ENCODE results near the gene TTC9C. TPM values are rescaled to one million over a fixed set of nuclear protein-coding genes. Genes with fewer than 3 reads are reported as not detected.
A peak's percentile ranks its signal among the peaks of the same experiment; 100 is the strongest.

Gene TTC9C
- total RNA-seq, 1 experiment from 2014 or later, result 71.4 TPM

GRCh38 chr11:62786318-62787004 lies 58.2 kb downstream of the TTC9C start:
- Histone ChIP-seq H3K4me2 (peak overlapping the region; percentile 80), H3K36me3 (ENCODE audit: low read depth) (peaks cover 19% of the 10 kb centered on the region), H3K27ac (peak overlapping the region; percentile 74), H4K20me1 (ENCODE audit: insufficient read depth) (peaks cover 13% of the 10 kb centered on the region; the same call in 1 of the 2 replicates), H3K4me3 (peak overlapping the region; percentile 60), H3K79me2 (ENCODE audit: low read depth) (peaks cover 46% of the 10 kb centered on the region), H2AFZ (peak overlapping the region; percentile 76; the same call in 1 of the 2 replicates), H3F3A (ENCODE audit: insufficient read depth, low read depth) (peaks cover 68% of the 10 kb centered on the region), H3K9me2 (ENCODE audit: insufficient read depth) (no peaks in the 10 kb centered on the region), H3K9me3 (ENCODE audit: insufficient read depth, low read depth) (no peaks in the 10 kb centered on the region), H3K27me3 (ENCODE audit: insufficient read depth, low read depth) (no peaks in the 10 kb centered on the region), H3K4me1 (replicated peaks; ENCODE audit: insufficient read depth) (peaks cover 29% of the 10 kb centered on the region)
- no peak for TF ChIP-seq EZH2 (IDR thresholded peaks at IDR 0.05; ENCODE audit: low read depth)
- TF ChIP-seq, protein P1, sequence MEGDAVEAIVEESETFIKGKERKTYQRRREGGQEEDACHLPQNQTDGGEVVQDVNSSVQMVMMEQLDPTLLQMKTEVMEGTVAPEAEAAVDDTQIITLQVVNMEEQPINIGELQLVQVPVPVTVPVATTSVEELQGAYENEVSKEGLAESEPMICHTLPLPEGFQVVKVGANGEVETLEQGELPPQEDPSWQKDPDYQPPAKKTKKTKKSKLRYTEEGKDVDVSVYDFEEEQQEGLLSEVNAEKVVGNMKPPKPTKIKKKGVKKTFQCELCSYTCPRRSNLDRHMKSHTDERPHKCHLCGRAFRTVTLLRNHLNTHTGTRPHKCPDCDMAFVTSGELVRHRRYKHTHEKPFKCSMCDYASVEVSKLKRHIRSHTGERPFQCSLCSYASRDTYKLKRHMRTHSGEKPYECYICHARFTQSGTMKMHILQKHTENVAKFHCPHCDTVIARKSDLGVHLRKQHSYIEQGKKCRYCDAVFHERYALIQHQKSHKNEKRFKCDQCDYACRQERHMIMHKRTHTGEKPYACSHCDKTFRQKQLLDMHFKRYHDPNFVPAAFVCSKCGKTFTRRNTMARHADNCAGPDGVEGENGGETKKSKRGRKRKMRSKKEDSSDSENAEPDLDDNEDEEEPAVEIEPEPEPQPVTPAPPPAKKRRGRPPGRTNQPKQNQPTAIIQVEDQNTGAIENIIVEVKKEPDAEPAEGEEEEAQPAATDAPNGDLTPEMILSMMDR (conservative IDR thresholded peaks at IDR 0.05), result peak; percentile 96
- POLR2A ChIA-PET (ENCODE audit: unreplicated experiment), result interaction anchor here (0.5 to 2.1 kb wide), 10 partner anchors 15 to 1159 kb away, joined by 3 to 23 read pairs (median 6); partner anchors contain the start of gene TAF6L
- no TSS peak for BruUV-seq (replicated peaks)
- peak; percentile 72 to 93 for DNase-seq
- CTCF ChIA-PET, result interaction anchor here (0.5 to 1.8 kb wide), 11 partner anchors 12 to 916 kb away, joined by 3 to 18 read pairs (median 4); partner anchors contain the start of genes TAF6L and ZBTB3
- intact Hi-C loops (cut with micrococcal nuclease; ENCODE audit: unreplicated experiment), result loop anchor here (1.0 to 5.0 kb wide), 9 partner anchors 18 to 394 kb away; partner anchors contain the start of genes HNRNPUL2, NXF1, SLC3A2 and TTC9C

DNA sequence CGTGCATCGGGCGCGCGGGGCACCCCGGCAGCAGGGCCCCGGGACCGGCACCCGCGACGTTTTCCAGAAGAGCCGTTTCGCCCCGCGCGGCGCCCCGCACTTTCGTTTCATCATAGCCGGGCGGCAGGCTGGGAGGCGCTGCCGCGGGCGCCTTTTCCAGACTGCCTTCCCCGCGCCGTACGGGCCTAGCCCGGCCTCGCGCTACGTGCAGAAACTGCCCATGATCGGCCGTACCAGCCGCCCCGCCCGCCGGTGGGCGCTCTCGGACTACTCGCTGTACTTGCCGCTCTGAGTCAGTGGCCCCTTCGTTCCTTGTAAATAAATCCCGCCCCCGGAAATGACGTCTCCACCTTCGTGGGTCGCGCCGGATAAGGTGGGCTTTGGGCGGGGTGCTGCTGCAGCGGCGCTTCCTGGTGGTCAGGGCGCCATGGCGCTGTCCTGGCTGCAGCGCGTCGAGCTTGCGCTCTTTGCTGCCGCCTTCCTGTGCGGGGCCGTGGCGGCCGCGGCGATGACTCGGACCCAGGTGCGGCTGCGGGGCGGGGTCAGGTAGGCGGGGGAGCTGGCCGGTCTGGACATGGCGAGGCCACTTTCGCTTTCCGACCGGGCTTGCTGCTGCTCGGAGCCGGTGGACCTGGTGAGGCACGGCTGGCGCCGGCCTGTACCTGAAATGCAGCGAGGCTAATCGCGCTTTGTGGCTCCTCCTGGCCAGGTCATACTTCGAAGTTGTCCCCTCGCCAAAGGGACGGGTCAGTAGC lies 58.9 kb downstream of the TTC9C start, which contains the start of gene TMEM179B:
TSS of gene TMEM179B (plus strand) at position 398 of the 755 bp plus-strand sequence. CDS start at position 428, 30 bp downstream.
- TF ChIP-seq EZH2 (IDR thresholded peaks at IDR 0.05; ENCODE audit: low read depth), result no peak
- TF ChIP-seq, protein P1 (conservative IDR thresholded peaks at IDR 0.05), result peak; percentile 29
- intact Hi-C loops (cut with micrococcal nuclease; ENCODE audit: unreplicated experiment), result loop anchor here (1.0 to 5.0 kb wide), 8 partner anchors 18 to 395 kb away; partner anchors contain the start of genes HNRNPUL2, NXF1, SLC3A2 and TTC9C
- H3K79me2 ChIP-seq (ENCODE audit: low read depth), result peaks cover 49% of the 10 kb centered on the region
- no TSS peak for BruUV-seq (replicated peaks)
- peak within 1 kb of the TSS; percentile 60 for H3K4me3 ChIP-seq
- no peaks in the 10 kb centered on the region for H3K27me3 ChIP-seq (ENCODE audit: insufficient read depth, low read depth)
- H4K20me1 ChIP-seq (ENCODE audit: insufficient read depth), result peaks cover 13% of the 10 kb centered on the region; the same call in 1 of the 2 replicates
- no peaks in the 10 kb centered on the region for H3K9me2 ChIP-seq (ENCODE audit: insufficient read depth)
- H2AFZ ChIP-seq, result peak within 1 kb of the TSS; percentile 76
- peak within 1 kb of the TSS; percentile 80 for H3K4me2 ChIP-seq
- H3K9me3 ChIP-seq (ENCODE audit: insufficient read depth, low read depth), result no peaks in the 10 kb centered on the region
- H3K36me3 ChIP-seq (ENCODE audit: low read depth), result peaks cover 19% of the 10 kb centered on the region
- ChIA-PET CTCF (interaction anchor here (0.6 to 1.8 kb wide), 13 partner anchors 10 to 915 kb away, joined by 3 to 18 read pairs (median 4); partner anchors contain the start of genes POLR2G, TAF6L and ZBTB3), POLR2A (ENCODE audit: unreplicated experiment) (interaction anchor here (0.6 to 2.1 kb wide), 7 partner anchors 16 to 150 kb away, joined by 3 to 12 read pairs (median 5); partner anchors contain the start of genes C11orf98, CSKMT and TAF6L)
- peak within 1 kb of the TSS; percentile 74 for H3K27ac ChIP-seq
- peaks cover 32% of the 10 kb centered on the region for H3K4me1 ChIP-seq (replicated peaks; ENCODE audit: insufficient read depth)
- peaks cover 69% of the 10 kb centered on the region for H3F3A ChIP-seq (ENCODE audit: insufficient read depth, low read depth)
- peak; percentile 98 for DNase-seq

Other genes starting within 250 kb of the TTC9C start
- gene AHNAK, start 181.7 kb upstream of the TTC9C start, total RNA-seq (2021), result 632 and 734 TPM in 2 replicates
- 1,773 and 2,008 TPM in 2 replicates for gene EEF1G, start 154.6 kb upstream of the TTC9C start, total RNA-seq (2021)
- 39.3 and 40.5 TPM in 2 replicates for gene TUT1, start 137.0 kb upstream of the TTC9C start, total RNA-seq (2021)
- gene MTA2, start 126.6 kb upstream of the TTC9C start, total RNA-seq (2021), result 96.6 and 120 TPM in 2 replicates
- 83.2 and 84.2 TPM in 2 replicates for gene EML3, start 115.7 kb upstream of the TTC9C start, total RNA-seq (2021)
- 6.2 and 7.0 TPM in 2 replicates for gene ROM1, start 115.2 kb upstream of the TTC9C start, total RNA-seq (2021)
- 38.9 and 60.5 TPM in 2 replicates for gene B3GAT3, start 106.5 kb upstream of the TTC9C start, total RNA-seq (2021)
- gene GANAB, start 81.9 kb upstream of the TTC9C start, total RNA-seq (2021), result 478 and 525 TPM in 2 replicates
- gene INTS5, start 75.2 kb upstream of the TTC9C start, total RNA-seq (2021), result 28.2 and 31.5 TPM in 2 replicates
- gene C11orf98, start 63.3 kb upstream of the TTC9C start, total RNA-seq (2021), result 86.7 and 94.9 TPM in 2 replicates
- gene CSKMT, start 63.2 kb upstream of the TTC9C start, total RNA-seq (2021), result 19.2 and 51.9 TPM in 2 replicates
- gene UQCC3, start 56.8 kb upstream of the TTC9C start, total RNA-seq (2021), result 16.1 and 25.4 TPM in 2 replicates
- 13.2 and 16.1 TPM in 2 replicates for gene LBHD1, start 56.2 kb upstream of the TTC9C start, total RNA-seq (2021)
- 143 and 150 TPM in 2 replicates for gene UBXN1, start 49.4 kb upstream of the TTC9C start, total RNA-seq (2021)
- 1.0 and 1.3 TPM in 2 replicates for gene LRRN4CL, start 39.0 kb upstream of the TTC9C start, total RNA-seq (2021)
- 173 and 201 TPM in 2 replicates for gene BSCL2, start 21.1 kb upstream of the TTC9C start, total RNA-seq (2021)
- 0.57 TPM in 1 of 2 replicates, not detected in the other for gene GNG3, start 20.8 kb upstream of the TTC9C start, total RNA-seq (2021)
- gene HNRNPUL2, start 1.0 kb upstream of the TTC9C start, total RNA-seq (2021), result 55.2 and 76.9 TPM in 2 replicates
- 16.5 and 17.2 TPM in 2 replicates for gene ZBTB3, start 25.7 kb downstream of the TTC9C start, total RNA-seq (2021)
- 131 and 155 TPM in 2 replicates for gene POLR2G, start 33.1 kb downstream of the TTC9C start, total RNA-seq (2021)
- 31.2 and 36.4 TPM in 2 replicates for gene TAF6L, start 42.9 kb downstream of the TTC9C start, total RNA-seq (2021)
- 45.5 and 48.3 TPM in 2 replicates for gene TMEM179B, start 58.9 kb downstream of the TTC9C start, total RNA-seq (2021)
- 17.9 and 22.6 TPM in 2 replicates for gene TMEM223, start 63.5 kb downstream of the TTC9C start, total RNA-seq (2021)
- gene NXF1, start 77.0 kb downstream of the TTC9C start, total RNA-seq (2021), result 45.6 and 56.1 TPM in 2 replicates
- 61.9 and 65.8 TPM in 2 replicates for gene STX5, start 103.6 kb downstream of the TTC9C start, total RNA-seq (2021)
- not detected in 2 replicates for gene TEX54, start 104.4 kb downstream of the TTC9C start, total RNA-seq (2021)
- 72.4 and 74.1 TPM in 2 replicates for gene WDR74, start 111.1 kb downstream of the TTC9C start, total RNA-seq (2021)
- gene SLC3A2, start 152.4 kb downstream of the TTC9C start, total RNA-seq (2021), result 513 and 619 TPM in 2 replicates
- not detected in 2 replicates for gene CHRM1, start 192.9 kb downstream of the TTC9C start, total RNA-seq (2021)

Measured in PC-9 (cell line).